ENCODE data around the gene LAMB3.

The LAMB3 gene

GRCh38 chr1:209633335-209633997 lies 18.8 kb downstream of the LAMB3 start:
- DNase-seq (ENCODE audit: low read depth): peak; percentile 70

GRCh38 chr1:209630383-209631225 lies 21.6 kb downstream of the LAMB3 start:
- no peak for DNase-seq (ENCODE audit: low read depth)

GRCh38 chr1:209629621-209630382 lies 22.4 kb downstream of the LAMB3 start:
- no peak for DNase-seq (ENCODE audit: low read depth)

GRCh38 chr1:209628618-209629299 lies 23.5 kb downstream of the LAMB3 start:
- no peak for DNase-seq (ENCODE audit: low read depth)

GRCh38 chr1:209627732-209628196 lies 24.5 kb downstream of the LAMB3 start:
- peak; percentile 53 for DNase-seq (ENCODE audit: low read depth)

DNA sequence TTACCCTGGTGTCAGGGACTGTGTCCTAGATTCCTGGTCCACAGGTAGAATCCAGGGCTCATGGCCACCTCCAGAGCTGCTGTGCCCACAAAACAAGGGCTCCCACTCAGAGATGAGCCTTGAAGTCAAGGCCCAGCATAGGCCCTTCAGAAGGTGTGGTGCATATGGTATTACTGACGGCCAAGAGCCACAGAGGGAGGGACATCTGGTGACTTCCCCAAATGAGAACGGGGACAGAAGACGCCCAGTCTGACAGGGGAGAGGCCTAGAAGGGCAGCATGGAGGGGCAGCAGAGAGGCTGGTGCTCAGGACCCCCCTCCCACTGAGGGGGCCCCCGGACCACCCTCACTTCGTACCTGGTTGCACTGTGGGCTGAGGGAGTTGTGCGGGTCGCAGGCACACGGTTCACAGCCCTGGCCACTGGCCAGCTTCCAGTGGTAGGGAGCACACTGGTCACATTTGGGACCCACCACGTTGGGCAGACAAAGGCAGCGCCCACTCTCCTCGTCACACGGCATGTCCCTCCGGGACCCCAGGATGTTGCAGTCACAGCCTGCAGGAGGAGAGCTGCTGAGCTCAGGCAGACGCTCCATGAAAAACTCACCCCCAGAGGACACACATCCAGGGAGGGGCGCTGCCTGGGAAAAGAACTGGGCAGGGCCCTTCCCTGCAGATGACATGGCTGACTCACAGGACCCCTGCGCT lies 25.0 kb downstream of the LAMB3 start:
- DNase-seq (ENCODE audit: low read depth): no peak

- DNase-seq (ENCODE audit: low read depth): no peak
Observed at GRCh38 chr1:209626346-209627026, 25.7 kb downstream of the LAMB3 start.

DNA sequence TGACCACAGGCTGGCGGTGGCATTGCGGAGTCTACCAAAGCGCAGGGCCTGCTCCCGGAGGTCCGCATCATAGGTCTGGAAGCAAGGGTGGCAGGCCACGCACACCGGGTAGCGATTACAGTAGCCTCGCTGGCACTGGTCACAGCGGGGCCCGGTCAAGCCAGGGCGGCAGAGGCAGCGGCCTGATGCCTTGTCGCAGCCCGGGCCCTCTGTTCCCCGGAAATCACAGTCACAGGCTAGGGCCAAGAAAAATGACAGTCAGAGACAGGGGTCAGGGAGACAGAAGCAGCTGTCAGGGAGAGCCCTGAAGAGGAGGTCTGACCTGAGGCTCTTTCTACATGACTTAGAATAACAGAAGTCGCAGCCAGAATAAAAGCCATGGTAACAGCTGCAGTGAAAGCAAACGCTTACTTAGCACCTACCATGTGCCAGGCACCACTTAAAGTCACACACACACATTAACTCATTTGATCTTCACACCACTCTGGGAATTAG lies 26.4 kb downstream of the LAMB3 start:
- DNase-seq (ENCODE audit: low read depth): no peak

DNA sequence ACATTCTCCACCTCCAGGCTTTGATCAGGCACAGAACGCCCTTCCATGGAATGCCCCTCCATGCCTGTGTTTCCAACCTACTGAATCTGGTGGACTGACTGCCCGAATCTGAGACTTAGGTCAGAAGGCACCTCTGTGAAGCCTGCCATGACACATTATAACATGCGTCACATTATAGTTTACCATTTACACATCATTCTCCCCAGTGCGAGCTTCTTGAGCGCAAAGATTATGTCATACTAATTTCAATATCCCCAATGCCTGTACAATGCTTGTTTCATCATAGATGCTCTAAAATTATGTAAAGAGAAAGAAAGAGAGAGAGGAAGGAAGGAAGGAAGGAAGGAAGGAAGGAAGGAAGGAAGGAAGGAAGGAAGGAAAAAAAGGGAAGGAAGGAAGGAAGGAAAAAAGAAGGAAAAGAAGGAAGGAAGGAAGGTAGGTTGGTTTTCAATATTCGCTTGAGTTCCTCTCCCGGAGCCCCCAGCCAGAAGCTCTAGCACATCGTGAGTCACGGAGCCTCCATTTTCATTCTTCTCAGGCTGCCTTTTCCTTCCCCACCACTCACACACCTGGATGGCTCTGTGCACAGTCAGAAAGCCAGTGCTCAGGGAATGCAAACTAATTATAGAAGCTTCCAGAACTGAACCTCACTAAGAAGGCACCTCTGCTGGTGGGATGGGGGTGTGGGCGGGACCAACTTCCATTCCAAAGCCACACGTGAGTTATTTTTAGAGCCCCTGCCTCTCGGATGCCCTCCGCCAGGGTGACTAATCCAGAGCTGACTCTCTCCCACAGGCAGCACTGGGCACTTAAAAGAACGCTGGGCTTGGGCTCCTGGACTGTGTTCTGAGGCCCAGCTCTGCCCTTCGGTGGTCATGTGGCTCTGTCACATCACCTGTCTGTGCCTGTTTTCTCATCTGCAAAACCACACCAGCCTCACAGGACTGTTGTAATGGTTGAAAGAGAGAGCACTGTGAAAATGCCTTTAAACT lies 27.4 kb downstream of the LAMB3 start:
- no peak for DNase-seq (ENCODE audit: low read depth)

DNA sequence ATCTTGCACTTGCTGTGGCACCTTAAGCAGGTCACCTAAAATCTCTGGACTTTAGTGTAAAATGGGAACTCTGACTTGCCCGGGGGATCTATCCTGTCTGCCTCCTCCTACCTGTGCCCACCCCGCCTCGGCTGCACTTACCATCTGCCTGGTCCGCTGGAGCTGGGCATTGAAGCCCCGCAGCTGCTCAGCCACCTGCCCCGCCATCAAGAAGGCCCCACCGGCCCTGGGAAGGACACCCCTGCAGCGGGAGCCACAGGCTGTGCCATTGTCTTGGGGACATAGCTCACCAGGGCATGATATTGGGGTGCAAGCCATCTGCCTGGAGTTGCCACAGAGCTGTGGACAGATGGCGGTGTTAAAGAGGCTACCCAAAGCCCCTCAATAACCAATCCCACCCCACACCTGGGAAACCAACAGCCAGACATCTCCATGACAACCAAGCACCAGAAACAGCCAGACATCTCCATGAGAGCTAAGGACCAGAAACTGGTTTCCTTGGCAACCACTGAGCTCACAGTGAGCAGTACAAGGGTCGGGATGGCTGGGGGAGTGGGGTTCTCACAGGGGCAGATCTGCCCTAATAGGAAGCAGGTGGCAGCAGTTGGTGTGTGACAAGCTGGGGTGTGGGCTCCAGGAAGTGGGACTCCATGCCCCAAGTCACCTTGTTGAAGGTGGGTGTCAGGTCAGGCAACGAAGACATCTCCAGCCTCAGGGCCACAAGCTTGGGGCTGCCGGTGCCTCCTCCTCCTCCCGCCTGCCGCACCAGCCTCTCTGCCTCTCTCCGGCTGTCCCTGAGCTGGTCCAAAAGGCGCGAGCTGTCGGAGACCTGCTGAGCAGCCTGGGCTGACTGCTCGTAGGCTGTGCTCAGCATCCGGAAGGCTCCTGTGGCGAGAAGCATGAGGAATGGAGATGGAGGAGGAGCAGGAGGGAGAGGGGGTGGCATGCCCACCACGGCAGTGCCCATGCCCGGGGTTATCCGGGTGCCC lies 29.1 kb downstream of the LAMB3 start:
- no peak for DNase-seq (ENCODE audit: low read depth)

DNA sequence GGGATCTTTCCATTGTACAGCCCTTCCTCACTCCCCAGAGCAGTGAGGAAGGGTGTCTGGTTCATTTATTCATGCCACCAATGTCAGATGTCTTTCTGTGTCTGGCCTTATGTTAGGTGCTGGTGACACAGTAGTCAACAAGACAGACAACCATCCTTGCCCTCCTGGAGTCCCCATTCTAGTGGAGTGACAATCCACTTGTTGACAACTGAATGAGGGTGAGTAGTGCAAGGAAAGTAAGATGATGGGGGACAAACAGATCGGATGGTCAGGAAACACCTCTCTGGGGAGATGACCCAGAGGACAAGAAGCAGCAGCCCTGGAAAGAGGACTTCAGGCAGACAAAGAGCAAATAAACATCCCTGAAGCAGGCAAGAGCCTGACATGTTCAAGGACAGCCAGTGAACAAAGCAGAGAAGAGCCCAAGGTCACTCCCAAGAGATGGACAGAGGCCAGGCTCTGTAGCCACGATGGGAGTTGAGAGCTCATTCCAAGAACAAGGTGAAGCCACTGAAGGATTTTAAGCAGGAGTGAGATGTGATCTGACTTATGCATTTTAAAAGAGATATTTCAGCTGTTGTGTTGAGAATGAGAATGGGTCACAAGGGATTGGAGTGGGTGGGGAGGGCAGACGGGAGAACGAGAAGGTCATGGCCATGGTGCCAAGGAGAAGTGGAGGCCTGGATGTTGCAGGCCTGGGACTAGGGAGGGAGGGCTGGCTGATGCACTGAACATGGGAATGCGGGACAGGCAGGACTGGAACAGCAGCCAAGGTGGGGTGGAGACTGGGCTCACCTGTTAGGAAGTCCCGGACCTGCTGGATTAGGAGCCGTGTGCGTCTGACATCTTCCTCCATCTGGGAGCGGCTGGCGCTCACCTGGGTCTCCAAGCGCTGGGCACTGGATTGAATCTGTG lies 30.2 kb downstream of the LAMB3 start:
- no peak for DNase-seq (ENCODE audit: low read depth)

GRCh38 chr1:209621286-209621685 lies 30.9 kb downstream of the LAMB3 start:
- no peak for DNase-seq (ENCODE audit: low read depth)

DNA sequence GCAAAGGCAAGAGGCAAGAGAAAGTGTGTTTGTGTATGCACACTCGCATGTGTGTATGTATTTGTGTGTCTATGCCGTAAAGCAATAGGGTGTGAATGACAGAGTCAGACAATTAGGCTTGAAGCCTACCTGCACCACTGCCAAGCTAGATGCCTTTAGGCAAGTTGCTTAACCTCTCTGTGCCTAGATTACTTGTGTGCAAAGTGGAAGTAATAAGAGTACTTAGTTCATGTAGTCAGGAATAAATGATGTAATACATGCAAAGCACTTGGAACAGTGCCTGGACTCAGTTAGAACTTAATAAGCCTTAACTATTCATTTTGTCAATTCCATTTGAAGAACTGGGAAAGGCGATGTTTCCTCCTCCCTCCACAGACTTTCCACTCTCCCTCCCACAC lies 31.7 kb downstream of the LAMB3 start:
- peak; percentile 29 for DNase-seq (ENCODE audit: low read depth)

GRCh38 chr1:209619696-209620486 lies 32.3 kb downstream of the LAMB3 start:
- DNase-seq (ENCODE audit: low read depth): no peak

GRCh38 chr1:209618756-209619420 lies 33.3 kb downstream of the LAMB3 start:
- no peak for DNase-seq (ENCODE audit: low read depth)

GRCh38 chr1:209618291-209618690 lies 33.9 kb downstream of the LAMB3 start:
- DNase-seq (ENCODE audit: low read depth): no peak

All from amniotic epithelial cell (primary cell).